Caco-2 (cell line): ENCODE data around the gene MAPK6. TPM values are rescaled to one million over a fixed set of nuclear protein-coding genes. Genes with fewer than 3 reads are reported as not detected.
"Not testable (repeated sequence)": the region's sequence is repeated elsewhere in the genome, so short reads cannot be mapped to it uniquely, and the experiment has no call there.

Experiments used
- BruUV-seq: library from RNA; stranded (reverse); fragments of 400-500 nt; replicated peaks from 2 replicates; lab custom pipeline; 2021; lab: Mats Ljungman, UMichigan
- CTCF ChIA-PET: fragments of 300-600 bp; sonication (Branson Sonifier 250); formaldehyde crosslinking; loops from one replicate; lab custom pipeline; 2022; ENCODE audit warnings: antibody characterized with exemption; lab: Charles Lee
- POLR2A ChIA-PET: fragments of 300-600 bp; sonication (Branson Sonifier 250); formaldehyde crosslinking; loops from one replicate; lab custom pipeline; 2022; ENCODE audit warnings: antibody characterized with exemption; lab: Charles Lee
- DNase-seq, 2 experiments: peaks; one replicate each; pipeline versions ENCODE4 v3.0.0 to v3.0.0-alpha.2; 2020 to 2022
- H3K27me3 ChIP-seq: replicated peaks from 2 replicates; pipeline ENCODE4 v1.6.0; 2011; ENCODE audit warnings: low read length; ENCODE audit not compliant: control insufficient read depth, insufficient read depth
- H3K36me3 ChIP-seq: 2 replicates; pipeline ENCODE4 v1.5.1; 2011; ENCODE audit warnings: low read length; ENCODE audit not compliant: control insufficient read depth, insufficient read depth
- H3K4me1 ChIP-seq: fragments of 250-450 bp; sonication (Bioruptor Pico); 2 replicates; pipeline ENCODE4 v1.5.1; 2020; ENCODE audit warnings: mild to moderate bottlenecking
- H3K4me3 ChIP-seq: 2 replicates; pipeline ENCODE4 v1.5.1; 2011; ENCODE audit warnings: low read depth, mild to moderate bottlenecking, control low read depth, low read length
- H3K9me3 ChIP-seq: fragments of 250-450 bp; sonication (Bioruptor Pico); 2 replicates; pipeline ENCODE4 v1.5.1; 2020; ENCODE audit warnings: mild to moderate bottlenecking, moderate library complexity
- H3K27ac Mint-ChIP-seq: one replicate; pipeline ENCODE4 v1.8.0; 2022; ENCODE audit warnings: mixed read lengths; ENCODE audit not compliant: unreplicated experiment
- H3K27me3 Mint-ChIP-seq: one replicate; pipeline ENCODE4 v1.8.0; 2022; ENCODE audit warnings: mixed read lengths; ENCODE audit not compliant: insufficient read depth, unreplicated experiment
- H3K36me3 Mint-ChIP-seq: one replicate; pipeline ENCODE4 v1.8.0; 2022; ENCODE audit warnings: mild to moderate bottlenecking, mixed read lengths; ENCODE audit not compliant: insufficient read depth, unreplicated experiment
- H3K4me1 Mint-ChIP-seq: one replicate; pipeline ENCODE4 v1.8.0; 2022; ENCODE audit warnings: low read depth, mixed read lengths; ENCODE audit not compliant: unreplicated experiment
- H3K4me3 Mint-ChIP-seq: one replicate; pipeline ENCODE4 v1.8.0; 2022; ENCODE audit warnings: mild to moderate bottlenecking, moderate library complexity, mixed read lengths; ENCODE audit not compliant: unreplicated experiment
- H3K9me3 Mint-ChIP-seq: one replicate; pipeline ENCODE4 v1.8.0; 2022; ENCODE audit warnings: mixed read lengths; ENCODE audit not compliant: unreplicated experiment
- CTCF ChIP-seq, 2 experiments: fragments of 200-600 bp in 1 of 2; IDR thresholded peaks; 1 replicate in 1 of 2; 2 replicates in 1 of 2; pipeline versions ENCODE4 v1.5.1 to v1.8.0; 2011 to 2022; ENCODE audit warnings: antibody characterized with exemption in 1 of 2, control low read depth in 1 of 2, inconsistent platforms in 1 of 2, low read depth in 1 of 2, low read length in 1 of 2, mild to moderate bottlenecking in 1 of 2, moderate library complexity in 1 of 2; ENCODE audit not compliant: insufficient read depth in 1 of 2, severe bottlenecking in 1 of 2, unreplicated experiment in 1 of 2
- intact Hi-C: fragments of 100-400 bp; cut with micrococcal nuclease; formaldehyde crosslinking; loops from one replicate; pipeline ENCODE4 v1.10.0; 2022; ENCODE audit not compliant: unreplicated experiment
- total RNA-seq: library from RNA; stranded (reverse); gene quantifications from 2 replicates; pipeline ENCODE4 v1.2.3, GENCODE V29; 2022

Gene MAPK6
- total RNA-seq, 1 experiment from 2014 or later, result 69.8 TPM

- no peak overlapping the region for H3K27ac Mint-ChIP-seq
- ChIA-PET POLR2A (no interaction called here), CTCF (no interaction called here)
- no peaks in the 10 kb centered on the region for H3K4me1 Mint-ChIP-seq
- no peaks in the 10 kb centered on the region for H3K9me3 Mint-ChIP-seq
- intact Hi-C loops, result no loop called here
- H3K4me3 Mint-ChIP-seq, result no peak overlapping the region
- no peaks in the 10 kb centered on the region for H3K36me3 Mint-ChIP-seq
- no peaks in the 10 kb centered on the region for H3K36me3 ChIP-seq
- no peak for TF ChIP-seq CTCF (IDR thresholded peaks at IDR 0.05; ENCODE audit: insufficient read depth in 1 of 2, low read depth in 1 of 2, low read length in 1 of 2, severe bottlenecking in 1 of 2, unreplicated experiment in 1 of 2)
- no peak for DNase-seq
- no TSS peak for BruUV-seq
- no peaks in the 10 kb centered on the region for H3K4me1 ChIP-seq
- no peak overlapping the region for H3K4me3 ChIP-seq
- peaks cover 12% of the 10 kb centered on the region; the same call in 1 of the 2 replicates for H3K9me3 ChIP-seq
- no peaks in the 10 kb centered on the region for H3K27me3 ChIP-seq
- no peaks in the 10 kb centered on the region for H3K27me3 Mint-ChIP-seq
Observed at GRCh38 chr15:52082197-52083036, 63.4 kb downstream of the MAPK6 start.

GRCh38 chr15:52083037-52083359 is 64.0 kb downstream of the MAPK6 start:
- H3K27me3 Mint-ChIP-seq, result not testable (repeated sequence)

GRCh38 chr15:52083603-52084002 is 64.6 kb downstream of the MAPK6 start:
- H3K36me3 ChIP-seq, result no peaks in the 10 kb centered on the region
- CTCF ChIA-PET, result interaction anchor here (0.7 kb wide), 1 partner anchor 11 kb away, joined by 3 read pairs; no protein-coding TSS in a partner anchor
- Mint-ChIP-seq H3K27ac (no peak overlapping the region), H3K4me3 (no peak overlapping the region), H3K4me1 (no peaks in the 10 kb centered on the region), H3K36me3 (no peaks in the 10 kb centered on the region), H3K27me3 (no peaks in the 10 kb centered on the region), H3K9me3 (no peaks in the 10 kb centered on the region)
- BruUV-seq, result no TSS peak
- H3K27me3 ChIP-seq, result no peaks in the 10 kb centered on the region
- DNase-seq, result no peak
- intact Hi-C loops, result no loop called here
- POLR2A ChIA-PET, result no interaction called here
- no peak overlapping the region for H3K4me3 ChIP-seq
- H3K4me1 ChIP-seq, result no peaks in the 10 kb centered on the region
- H3K9me3 ChIP-seq, result peaks cover 12% of the 10 kb centered on the region; the same call in 1 of the 2 replicates
- TF ChIP-seq CTCF (IDR thresholded peaks at IDR 0.05; ENCODE audit: insufficient read depth in 1 of 2, low read depth in 1 of 2, low read length in 1 of 2, severe bottlenecking in 1 of 2, unreplicated experiment in 1 of 2), result no peak

More at GRCh38 chr15:52083037-52083359, 64.0 kb downstream of the MAPK6 start:
- H3K4me3 Mint-ChIP-seq, H3K9me3 Mint-ChIP-seq, BruUV-seq, H3K36me3 ChIP-seq, CTCF ChIA-PET, intact Hi-C loops, H3K4me3 ChIP-seq, DNase-seq, POLR2A ChIA-PET, H3K27me3 ChIP-seq, H3K4me1 ChIP-seq, H3K36me3 Mint-ChIP-seq, H3K4me1 Mint-ChIP-seq, H3K27ac Mint-ChIP-seq: not testable (repeated sequence)
- peaks cover 12% of the 10 kb centered on the region; the same call in 1 of the 2 replicates for H3K9me3 ChIP-seq
